ENCODE data around the gene PEAK3.

DNA sequence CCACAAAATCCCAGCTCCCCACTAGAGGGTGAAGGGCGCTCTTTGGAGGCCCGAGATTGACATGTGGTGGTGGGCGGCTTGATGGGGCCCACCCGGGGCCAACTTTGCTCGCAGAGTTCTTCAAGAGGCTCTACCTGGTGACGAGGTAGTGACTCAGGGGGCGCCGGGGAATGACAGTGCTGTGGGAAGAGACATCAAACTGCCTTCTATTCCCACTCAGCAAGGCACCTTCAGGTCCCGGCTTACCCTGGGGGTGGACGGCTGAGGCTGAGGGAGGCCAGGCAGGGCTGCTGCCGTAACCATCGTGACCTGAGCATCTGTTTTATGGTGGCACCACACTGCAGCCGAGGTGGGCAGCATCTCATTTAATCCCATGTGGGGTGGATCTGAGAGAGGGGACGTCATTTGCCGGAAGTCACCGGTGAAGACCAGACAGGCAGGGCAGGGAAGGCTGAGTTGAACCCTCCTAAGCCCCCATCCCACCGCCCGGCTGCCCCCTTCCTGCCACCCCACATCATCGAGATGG lies 24.4 kb upstream of the PEAK3 start:
- TF ChIP-seq CTCF (IDR thresholded peaks at IDR 0.05) (no peak), EZH2 (IDR thresholded peaks at IDR 0.05; ENCODE audit: borderline replicate concordance, insufficient read depth, low read depth, low read length, poor library complexity, severe bottlenecking) (no peak)

Measured in B cell (primary cell).